Heart right ventricle (tissue), 16 donors: ENCODE results near the gene XRCC5. TPM values are rescaled to one million over a fixed set of nuclear protein-coding genes. Genes with fewer than 3 reads are reported as not detected.
A peak's percentile ranks its signal among the peaks of the same experiment; 100 is the strongest.

Source experiments
- ATAC-seq, 8 donors: fragments of 200-7000 bp; cut with Tn5 transposase; one replicate each; pipeline ENCODE4 v1.9.1; 2020; ENCODE audit warnings: mild to moderate bottlenecking in 8 of 8, moderate library complexity in 8 of 8, moderate number of reproducible peaks in 1 of 8
- DNase-seq, 2 donors: peaks; one replicate each; pipeline ENCODE4 v3.0.0-alpha.2; 2020
- H3K27ac ChIP-seq, 10 donors: fragments of 200-600 bp; sonication (generic) in 2 of 10; one replicate each; pipeline versions ENCODE4 v1.5.0 to v1.8.0; 2020 to 2022; ENCODE audit warnings: mild to moderate bottlenecking in 3 of 10
- H3K27me3 ChIP-seq, 7 donors: fragments of 200-600 bp; one replicate each; pipeline ENCODE4 v1.8.0; 2021 to 2022; ENCODE audit warnings: mild to moderate bottlenecking in 2 of 7
- H3K36me3 ChIP-seq, 9 donors: fragments of 200-600 bp; sonication (generic) in 1 of 9; one replicate each; pipeline versions ENCODE4 v1.5.0 to v1.8.0; 2020 to 2022; ENCODE audit warnings: mild to moderate bottlenecking in 2 of 9
- H3K4me1 ChIP-seq, 9 donors: fragments of 200-600 bp; sonication (generic) in 1 of 9; one replicate each; pipeline versions ENCODE4 v1.5.0 to v1.8.0; 2020 to 2022; ENCODE audit warnings: mild to moderate bottlenecking in 4 of 9
- H3K4me3 ChIP-seq, 10 donors: fragments of 200-600 bp; sonication (generic) in 2 of 10; one replicate each; pipeline versions ENCODE4 v1.5.0 to v1.8.0; 2020 to 2022; ENCODE audit warnings: mild to moderate bottlenecking in 7 of 10, moderate library complexity in 2 of 10
- H3K9me3 ChIP-seq, 11 donors: fragments of 200-600 bp in 10 of 11; sonication (generic) in 2 of 11; one replicate each; pipeline versions ENCODE4 v1.5.0 to v1.8.0; 2013 to 2022; ENCODE audit warnings: mild to moderate bottlenecking in 2 of 11, control low read depth in 1 of 11, moderate library complexity in 1 of 11
- CTCF ChIP-seq, 9 donors: fragments of 200-600 bp; sonication (generic) in 2 of 9; IDR thresholded peaks; one replicate each; pipeline versions ENCODE4 v1.5.0 to v1.8.0; 2021 to 2022; ENCODE audit warnings: antibody characterized with exemption in 9 of 9, mild to moderate bottlenecking in 5 of 9, moderate library complexity in 1 of 9
- WGBS, 2 donors: extraction: QIAGEN DNeasy Blood & Tissue Kit; methylation state at CpG; one replicate each; pipeline ENCODE4 v1.1.7; 2013; ENCODE audit warnings: inconsistent platforms in 1 of 2; 5-methylcytosine and 5-hydroxymethylcytosine counted together
- intact Hi-C, 10 donors: fragments of 100-400 bp; cut with DNase I; formaldehyde crosslinking; loops; one replicate each; pipeline versions ENCODE4 v1.11.1 to v1.14.2; 2022
- polyA plus RNA-seq, 2 donors: library from polyadenylated mRNA; stranded (reverse); fragments of 200-250 nt; gene quantifications; one replicate each; pipeline ENCODE4 v1.2.3, GENCODE V29; 2013
- total RNA-seq, 10 donors: library from RNA; stranded (reverse); fragmentation: NEBNext Ultra II Directional in 3 of 10; extraction: Animal tissue kit (Norgen Biotek cat#: 25700) in 3 of 10; gene quantifications; one replicate each; pipeline versions ENCODE4 v1.2.1 to v1.2.4, GENCODE V29; 2021 to 2023
- donor health status: Arrhythmogenic right ventricular cardiomyopathy.
- donor health status: ischemic (EF 13 %, LVEDD 7.1; RV severe dilation, severe dysfunction).
- donor health status: healthy with polysubstance abuse.
- donor health status: DM: no; HTN: yes; CAD: no.
- donor health status: DM: no; HTN: no; CAD: no.
- donor health status: ischemic (EF 25% LVEDD 6.9; RV normal size, moderate dysfunction).
- donor health status: ischemic (EF 25% LVEDD 5.7; RV mildly dilated, moderate dysfunction).
- donor health status: healthy.
- donor health status: DM: yes; HTN: yes; CAD: no.
- donor health status: Ischemic cardiomyopathy.
- donor health status: ischemic (EF 35%, LVEDD 5.7; RV mildly dilated, moderate dysfunction).
- donor health status: nonischemic (EF 11% LVEDD 7.7; RV severe dilation, severe dysfunction).
- donor health status: DM: yes; HTN: yes; CAD: no.
- donor health status: PGD.
- donor health status: ischemic (EF 29% LVEDD 5.4; RV normal size, mild dysfunction).
- donor health status: nonischemic (EF 23%, LVEDD 6.1; RV moderate dilation, normal function).

Gene XRCC5
- total and polyA plus RNA-seq, 12 donors, result 35.6 to 163 (median 134) TPM

- ATAC-seq, result no peak
- peaks cover 0 to 30% (median 13%) of the 10 kb centered on the region in 9 donors for H3K4me1 ChIP-seq
- no peaks in the 10 kb centered on the region for H3K9me3 ChIP-seq
- no peaks in the 10 kb centered on the region for H3K27me3 ChIP-seq
- peaks cover 0 to 51% (median 21%) of the 10 kb centered on the region in 9 donors for H3K36me3 ChIP-seq
- no peak for TF ChIP-seq CTCF (IDR thresholded peaks at IDR 0.05)
- intact Hi-C loops, result no loop called here
- 82 to 86% methylated on average over 2 of the region's 2 CpGs for WGBS, 2 donors
- no peak for DNase-seq
- no peak overlapping the region for H3K4me3 ChIP-seq
- H3K27ac ChIP-seq, result peak overlapping the region in 1 of 10 donors; percentile 1
These were observed 79.8 kb downstream of the XRCC5 start for GRCh38 chr2:216188956-216189355.

- ATAC-seq, result no peak
- H3K4me3 ChIP-seq, result no peak overlapping the region
- H3K9me3 ChIP-seq, result no peaks in the 10 kb centered on the region
- intact Hi-C loops, result no loop called here
- 86 to 95% methylated on average over 2 of the region's 2 CpGs for WGBS, 2 donors
- no peak for DNase-seq
- H3K4me1 ChIP-seq, result peaks cover 0 to 27% (median 13%) of the 10 kb centered on the region in 9 donors
- no peak overlapping the region for H3K27ac ChIP-seq
- TF ChIP-seq CTCF (IDR thresholded peaks at IDR 0.05), result no peak
- peaks cover 0 to 54% (median 21%) of the 10 kb centered on the region in 9 donors for H3K36me3 ChIP-seq
- no peaks in the 10 kb centered on the region for H3K27me3 ChIP-seq
These were observed 80.3 kb downstream of the XRCC5 start for GRCh38 chr2:216189410-216189809.

GRCh38 chr2:216192181-216192580 lies 83.0 kb downstream of the XRCC5 start:
- DNase-seq, result no peak
- intact Hi-C loops, result no loop called here
- Histone ChIP-seq H3K27ac (no peak overlapping the region), H3K9me3 (no peaks in the 10 kb centered on the region), H3K4me3 (no peak overlapping the region), H3K4me1 (peaks cover 0 to 19% (median 10%) of the 10 kb centered on the region in 9 donors), H3K36me3 (peaks cover 0 to 81% (median 31%) of the 10 kb centered on the region in 9 donors), H3K27me3 (no peaks in the 10 kb centered on the region)
- no peak for TF ChIP-seq CTCF (IDR thresholded peaks at IDR 0.05)
- 96 to 100% methylated on average over 4 of the region's 4 CpGs for WGBS, 2 donors
- ATAC-seq, result no peak

- Histone ChIP-seq H3K4me1 (peaks cover 0 to 18% (median 8%) of the 10 kb centered on the region in 9 donors), H3K9me3 (no peaks in the 10 kb centered on the region), H3K36me3 (peaks cover 0 to 89% (median 37%) of the 10 kb centered on the region in 9 donors), H3K4me3 (no peak overlapping the region), H3K27me3 (no peaks in the 10 kb centered on the region), H3K27ac (no peak overlapping the region)
- no peak for TF ChIP-seq CTCF (IDR thresholded peaks at IDR 0.05)
- ATAC-seq (no peak), DNase-seq (no peak)
- WGBS, 2 donors, result 96 to 98% methylated on average over 3 of the region's 3 CpGs
- intact Hi-C loops, result no loop called here
These were observed 83.8 kb downstream of the XRCC5 start for GRCh38 chr2:216192931-216193330.
